ENCODE data around the gene CDH26.

CDH26 gene

GRCh38 chr20:60052322-60052721 is 94.1 kb downstream of the CDH26 start:
- no peak for TF ChIP-seq ZFX (IDR thresholded peaks at IDR 0.05; ENCODE audit: borderline replicate concordance)
- TF ChIP-seq, protein P1, sequence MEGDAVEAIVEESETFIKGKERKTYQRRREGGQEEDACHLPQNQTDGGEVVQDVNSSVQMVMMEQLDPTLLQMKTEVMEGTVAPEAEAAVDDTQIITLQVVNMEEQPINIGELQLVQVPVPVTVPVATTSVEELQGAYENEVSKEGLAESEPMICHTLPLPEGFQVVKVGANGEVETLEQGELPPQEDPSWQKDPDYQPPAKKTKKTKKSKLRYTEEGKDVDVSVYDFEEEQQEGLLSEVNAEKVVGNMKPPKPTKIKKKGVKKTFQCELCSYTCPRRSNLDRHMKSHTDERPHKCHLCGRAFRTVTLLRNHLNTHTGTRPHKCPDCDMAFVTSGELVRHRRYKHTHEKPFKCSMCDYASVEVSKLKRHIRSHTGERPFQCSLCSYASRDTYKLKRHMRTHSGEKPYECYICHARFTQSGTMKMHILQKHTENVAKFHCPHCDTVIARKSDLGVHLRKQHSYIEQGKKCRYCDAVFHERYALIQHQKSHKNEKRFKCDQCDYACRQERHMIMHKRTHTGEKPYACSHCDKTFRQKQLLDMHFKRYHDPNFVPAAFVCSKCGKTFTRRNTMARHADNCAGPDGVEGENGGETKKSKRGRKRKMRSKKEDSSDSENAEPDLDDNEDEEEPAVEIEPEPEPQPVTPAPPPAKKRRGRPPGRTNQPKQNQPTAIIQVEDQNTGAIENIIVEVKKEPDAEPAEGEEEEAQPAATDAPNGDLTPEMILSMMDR (IDR thresholded peaks at IDR 0.05) = no peak
- no peak overlapping the region for H3K27ac ChIP-seq

- H3K27ac ChIP-seq = no peak overlapping the region
- TF ChIP-seq, protein P1 (IDR thresholded peaks at IDR 0.05) = no peak
- TF ChIP-seq ZFX (IDR thresholded peaks at IDR 0.05; ENCODE audit: borderline replicate concordance) = no peak
Measured at GRCh38 chr20:60053125-60053817, 95.0 kb downstream of the CDH26 start.

GRCh38 chr20:60053818-60054190 is 95.6 kb downstream of the CDH26 start:
- no peak for TF ChIP-seq ZFX (IDR thresholded peaks at IDR 0.05; ENCODE audit: borderline replicate concordance)
- TF ChIP-seq, protein P1 (IDR thresholded peaks at IDR 0.05) = no peak
- H3K27ac ChIP-seq = no peak overlapping the region

- H3K27ac ChIP-seq = no peak overlapping the region
- TF ChIP-seq, protein P1 (IDR thresholded peaks at IDR 0.05) = no peak
Measured at GRCh38 chr20:60054716-60055634, 96.8 kb downstream of the CDH26 start.

- H3K27ac ChIP-seq = no peak overlapping the region
- TF ChIP-seq, protein P1 (IDR thresholded peaks at IDR 0.05) = no peak
- TF ChIP-seq ZFX (IDR thresholded peaks at IDR 0.05; ENCODE audit: borderline replicate concordance) = no peak
Measured at GRCh38 chr20:60055740-60056139, 97.5 kb downstream of the CDH26 start.

- TF ChIP-seq ZFX (IDR thresholded peaks at IDR 0.05; ENCODE audit: borderline replicate concordance) = no peak
- TF ChIP-seq, protein P1 (IDR thresholded peaks at IDR 0.05) = no peak
- no peak overlapping the region for H3K27ac ChIP-seq
Measured at GRCh38 chr20:60056407-60057122, 98.3 kb downstream of the CDH26 start.

All from 22Rv1 (cell line).